K562 (cell line): ENCODE measurements around the gene HCFC1R1. TPM values are rescaled to one million over a fixed set of nuclear protein-coding genes. Genes with fewer than 3 reads are reported as not detected.

Source experiments
- EP400 ChIP-seq: fragments of 450-650 bp; IDR thresholded peaks from 2 replicates; pipeline ENCODE4 v1.6.1; 2017; ENCODE audit warnings: antibody characterized with exemption, mild to moderate bottlenecking, moderate library complexity
- KDM1A ChIP-seq, 2 experiments: fragments of 450-650 bp; IDR thresholded peaks; 2 replicates each; pipeline ENCODE4 v1.6.1; 2016; ENCODE audit warnings: mild to moderate bottlenecking in 2 of 2
- NFIC ChIP-seq: fragments of 450-650 bp; IDR thresholded peaks from 2 replicates; pipeline ENCODE4 v1.6.1; 2017; ENCODE audit warnings: mild to moderate bottlenecking, inconsistent platforms
- NR2C2 ChIP-seq, 2 experiments: fragments of 200-800 bp in 1 of 2; sonication (Bioruptor generic) in 1 of 2; sonication (generic) in 1 of 2; formaldehyde crosslinking in 1 of 2; IDR thresholded peaks; 2 replicates each; pipeline versions ENCODE4 v1.6.1 to v1.8.0; 2016 to 2022; ENCODE audit warnings: mild to moderate bottlenecking in 1 of 2, missing compliant biosample characterization in 1 of 2, missing genetic modification characterization in 1 of 2, missing genetic modification reagents in 1 of 2
- NR2F6 ChIP-seq: fragments of 450-650 bp; formaldehyde crosslinking; IDR thresholded peaks from 2 replicates; pipeline ENCODE4 v1.4.0; 2020; ENCODE audit warnings: mild to moderate bottlenecking
- RHOXF2B ChIP-seq: fragments of 250-450 bp; sonication (Bioruptor Pico); conservative IDR thresholded peaks from 2 replicates; pipeline ENCODE4 v1.5.1; 2021
- SP1 ChIP-seq: sonication (generic); formaldehyde crosslinking; IDR thresholded peaks from 2 replicates; pipeline ENCODE4 v1.8.1; 2022; ENCODE audit warnings: mild to moderate bottlenecking, missing genetic modification reagents
- SP2 ChIP-seq: IDR thresholded peaks from 2 replicates; pipeline ENCODE4 v1.6.1; 2011; ENCODE audit warnings: mild to moderate bottlenecking, low read depth, low read length, moderate library complexity; ENCODE audit not compliant: poor library complexity, severe bottlenecking; ENCODE audit errors: extremely low read depth
- STAG1 ChIP-seq: sonication (generic); formaldehyde crosslinking; IDR thresholded peaks from 2 replicates; pipeline ENCODE4 v1.5.0; 2020; ENCODE audit warnings: missing genetic modification reagents, borderline replicate concordance
- TGIF2 ChIP-seq: sonication (generic); formaldehyde crosslinking; IDR thresholded peaks from 2 replicates; pipeline ENCODE4 v1.8.1; 2022; ENCODE audit warnings: mild to moderate bottlenecking, missing genetic modification reagents, moderate library complexity
- TOE1 ChIP-seq, 2 experiments: fragments of 450-650 bp in 1 of 2; sonication (generic) in 1 of 2; formaldehyde crosslinking in 1 of 2; IDR thresholded peaks; 2 replicates each; pipeline versions ENCODE4 v1.7.1 to v1.8.0; 2016 to 2022; ENCODE audit warnings: borderline replicate concordance in 2 of 2, mild to moderate bottlenecking in 2 of 2, antibody characterized with exemption in 1 of 2, inconsistent platforms in 1 of 2, low read depth in 1 of 2, missing genetic modification reagents in 1 of 2, moderate library complexity in 1 of 2
- ZNF592 ChIP-seq: fragments of 450-650 bp; IDR thresholded peaks from 2 replicates; pipeline ENCODE4 v1.6.1; 2017; ENCODE audit warnings: antibody characterized with exemption, mild to moderate bottlenecking
- ZNF717 ChIP-seq: fragments of 250-450 bp; sonication (Bioruptor Pico); IDR thresholded peaks from 2 replicates; pipeline ENCODE4 v1.5.0; 2021
- polyA plus RNA-seq, 8 experiments: library from polyadenylated mRNA; depleted of rRNA in 4 of 8; stranded (reverse) in 5 of 8; unstranded in 3 of 8; fragments of >200 nt; fragmentation: Nextera tagmentation in 2 of 8; fragmentation: Illumina TruSeq in 1 of 8; extraction: Ambion mirVana in 2 of 8; extraction: Trizol in 1 of 8; gene quantifications; 2 replicates each; pipeline versions ENCODE4 v1.2.1 to v1.2.3, GENCODE V29; 2011 to 2014; ENCODE audit warnings: inconsistent platforms in 1 of 8, missing spikeins in 1 of 8
- total RNA-seq, 7 experiments: library from RNA; depleted of rRNA in 6 of 7; stranded (reverse); fragments of >200 nt in 6 of 7; fragmentation: Illumina TruSeq in 2 of 7; extraction: Trizol in 2 of 7; gene quantifications; 2 replicates each; pipeline versions ENCODE4 v1.2.1 to v1.2.3, GENCODE V29; 2011 to 2021; ENCODE audit warnings: low replicate concordance in 1 of 7
- TF ChIP-seq, protein P1 (sequence below): fragments of 250-450 bp; sonication (Bioruptor Pico); IDR thresholded peaks from 2 replicates; pipeline ENCODE4 v1.9.0; 2021; ENCODE audit warnings: mild to moderate bottlenecking, inconsistent platforms
- TF ChIP-seq, protein P2 (sequence below), 2 experiments: fragments of 450-650 bp in 1 of 2; sonication (generic) in 1 of 2; formaldehyde crosslinking in 1 of 2; IDR thresholded peaks in 1 of 2; conservative IDR thresholded peaks in 1 of 2; 2 replicates each; pipeline versions ENCODE4 v1.6.1 to v1.8.1; 2016 to 2023; ENCODE audit warnings: mild to moderate bottlenecking in 2 of 2, moderate library complexity in 2 of 2, inconsistent platforms in 1 of 2, missing genetic modification reagents in 1 of 2
- TF ChIP-seq, protein P3 (sequence below): fragments of 450-650 bp; IDR thresholded peaks from 2 replicates; pipeline ENCODE4 v1.6.1; 2016; ENCODE audit warnings: mild to moderate bottlenecking

Gene HCFC1R1
- total and polyA plus RNA-seq, 9 of the 15 experiments (the other 6 are each of a cell fraction or from before 2014, with no cell fraction given), result 2.2 to 29.0 (median 11.2) TPM

DNA sequence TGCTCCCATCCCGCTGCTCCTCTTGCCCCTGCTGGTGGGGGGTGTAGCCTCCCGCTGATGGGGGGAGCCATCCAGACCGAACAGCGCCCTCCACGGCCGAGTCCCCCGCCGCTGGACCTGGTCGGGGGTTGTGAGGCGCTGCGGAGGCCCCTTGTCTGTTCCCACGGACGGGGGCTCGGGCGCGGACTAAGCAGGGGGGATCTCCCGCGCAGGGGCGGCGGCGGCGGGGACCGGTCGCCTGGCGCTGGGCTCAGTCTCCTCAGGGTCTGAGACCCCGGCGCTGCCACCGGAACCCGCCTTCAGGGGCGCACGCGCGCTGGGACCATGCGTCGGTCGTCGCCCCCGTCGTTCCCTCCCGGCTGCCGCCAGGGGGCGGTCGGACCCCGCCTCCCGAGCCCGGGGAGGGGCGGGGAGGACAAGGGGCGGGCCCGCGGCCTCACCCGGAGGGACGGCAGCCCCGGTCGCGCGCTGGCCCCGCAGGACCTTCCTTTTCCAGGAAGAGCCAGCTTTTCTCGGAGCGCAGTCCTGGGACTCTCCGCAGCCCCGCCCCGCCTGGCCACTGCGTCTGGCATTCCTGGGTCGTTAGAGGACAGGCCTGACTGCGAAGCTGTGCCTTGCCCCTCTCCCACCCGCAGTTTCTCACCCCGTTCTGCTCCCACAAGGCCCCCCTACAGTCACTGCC is 35.4 kb upstream of the HCFC1R1 start (continued):
- TF ChIP-seq SP2 (no peak), TOE1 (IDR thresholded peaks at IDR 0.05; ENCODE audit: borderline replicate concordance) (0 out of 2 replicates have a peak, but pooled peaks have one; percentile 8), TOE1 (CRISPR knock-in tag; IDR thresholded peaks at IDR 0.05; ENCODE audit: borderline replicate concordance, low read depth) (no peak), ZNF592 (peak; percentile 74; the same call in 1 of the 2 replicates), NR2F6 (no peak), RHOXF2B (CRISPR knock-in tag) (no peak), SP1 (peak; percentile 84), ZNF717 (CRISPR knock-in tag) (no peak), NFIC (no peak), STAG1 (CRISPR knock-in tag) (peak; percentile 80; the same call in 1 of the 2 replicates), TGIF2 (peak; percentile 85; the same call in 1 of the 2 replicates), EP400 (peak; percentile 79; the same call in 1 of the 2 replicates), KDM1A (IDR thresholded peaks at IDR 0.05) (no peak), NR2C2 (CRISPR knock-in tag; IDR thresholded peaks at IDR 0.05) (no peak), NR2C2 (tag; IDR thresholded peaks at IDR 0.05) (peak; percentile 76)
- TF ChIP-seq, protein P1, sequence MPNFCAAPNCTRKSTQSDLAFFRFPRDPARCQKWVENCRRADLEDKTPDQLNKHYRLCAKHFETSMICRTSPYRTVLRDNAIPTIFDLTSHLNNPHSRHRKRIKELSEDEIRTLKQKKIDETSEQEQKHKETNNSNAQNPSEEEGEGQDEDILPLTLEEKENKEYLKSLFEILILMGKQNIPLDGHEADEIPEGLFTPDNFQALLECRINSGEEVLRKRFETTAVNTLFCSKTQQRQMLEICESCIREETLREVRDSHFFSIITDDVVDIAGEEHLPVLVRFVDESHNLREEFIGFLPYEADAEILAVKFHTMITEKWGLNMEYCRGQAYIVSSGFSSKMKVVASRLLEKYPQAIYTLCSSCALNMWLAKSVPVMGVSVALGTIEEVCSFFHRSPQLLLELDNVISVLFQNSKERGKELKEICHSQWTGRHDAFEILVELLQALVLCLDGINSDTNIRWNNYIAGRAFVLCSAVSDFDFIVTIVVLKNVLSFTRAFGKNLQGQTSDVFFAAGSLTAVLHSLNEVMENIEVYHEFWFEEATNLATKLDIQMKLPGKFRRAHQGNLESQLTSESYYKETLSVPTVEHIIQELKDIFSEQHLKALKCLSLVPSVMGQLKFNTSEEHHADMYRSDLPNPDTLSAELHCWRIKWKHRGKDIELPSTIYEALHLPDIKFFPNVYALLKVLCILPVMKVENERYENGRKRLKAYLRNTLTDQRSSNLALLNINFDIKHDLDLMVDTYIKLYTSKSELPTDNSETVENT, result no peak
- TF ChIP-seq, protein P2, sequence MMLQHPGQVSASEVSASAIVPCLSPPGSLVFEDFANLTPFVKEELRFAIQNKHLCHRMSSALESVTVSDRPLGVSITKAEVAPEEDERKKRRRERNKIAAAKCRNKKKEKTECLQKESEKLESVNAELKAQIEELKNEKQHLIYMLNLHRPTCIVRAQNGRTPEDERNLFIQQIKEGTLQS (IDR thresholded peaks at IDR 0.05), result no peak
- TF ChIP-seq, protein P2 (CRISPR knock-in tag; conservative IDR thresholded peaks at IDR 0.05), result no peak
- TF ChIP-seq, protein P3, sequence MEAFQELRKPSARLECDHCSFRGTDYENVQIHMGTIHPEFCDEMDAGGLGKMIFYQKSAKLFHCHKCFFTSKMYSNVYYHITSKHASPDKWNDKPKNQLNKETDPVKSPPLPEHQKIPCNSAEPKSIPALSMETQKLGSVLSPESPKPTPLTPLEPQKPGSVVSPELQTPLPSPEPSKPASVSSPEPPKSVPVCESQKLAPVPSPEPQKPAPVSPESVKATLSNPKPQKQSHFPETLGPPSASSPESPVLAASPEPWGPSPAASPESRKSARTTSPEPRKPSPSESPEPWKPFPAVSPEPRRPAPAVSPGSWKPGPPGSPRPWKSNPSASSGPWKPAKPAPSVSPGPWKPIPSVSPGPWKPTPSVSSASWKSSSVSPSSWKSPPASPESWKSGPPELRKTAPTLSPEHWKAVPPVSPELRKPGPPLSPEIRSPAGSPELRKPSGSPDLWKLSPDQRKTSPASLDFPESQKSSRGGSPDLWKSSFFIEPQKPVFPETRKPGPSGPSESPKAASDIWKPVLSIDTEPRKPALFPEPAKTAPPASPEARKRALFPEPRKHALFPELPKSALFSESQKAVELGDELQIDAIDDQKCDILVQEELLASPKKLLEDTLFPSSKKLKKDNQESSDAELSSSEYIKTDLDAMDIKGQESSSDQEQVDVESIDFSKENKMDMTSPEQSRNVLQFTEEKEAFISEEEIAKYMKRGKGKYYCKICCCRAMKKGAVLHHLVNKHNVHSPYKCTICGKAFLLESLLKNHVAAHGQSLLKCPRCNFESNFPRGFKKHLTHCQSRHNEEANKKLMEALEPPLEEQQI, result no peak
